DOHH2 (cell line): ENCODE results near the gene KICS2.

Source experiments
- H3F3A ChIP-seq: fragments of 200-600 bp; sonication (generic), shearing (Covaris generic); 2 replicates; pipeline ENCODE4 v1.6.0; 2016; ENCODE audit warnings: antibody characterized with exemption, mild to moderate bottlenecking; ENCODE audit not compliant: control insufficient read depth, insufficient read depth
- H3K27ac ChIP-seq: fragments of 200-600 bp; sonication (generic); 2 replicates; pipeline ENCODE4 v1.5.1; 2014; ENCODE audit warnings: low read depth, mild to moderate bottlenecking, low read length, moderate library complexity
- H3K27me3 ChIP-seq: fragments of 200-600 bp; sonication (generic); 2 replicates; pipeline ENCODE4 v1.6.1; 2014; ENCODE audit warnings: mild to moderate bottlenecking, low read length, mixed read lengths; ENCODE audit not compliant: control insufficient read depth
- H3K36me3 ChIP-seq: fragments of 200-600 bp; sonication (generic); 2 replicates; pipeline ENCODE4 v1.6.1; 2014; ENCODE audit warnings: mild to moderate bottlenecking, low read length, moderate library complexity, mixed read lengths; ENCODE audit not compliant: control insufficient read depth
- H3K4me1 ChIP-seq: fragments of 200-600 bp; sonication (generic); 2 replicates; pipeline ENCODE4 v1.6.1; 2014; ENCODE audit warnings: mild to moderate bottlenecking, low read length, mixed read lengths; ENCODE audit not compliant: control insufficient read depth
- H3K4me2 ChIP-seq: fragments of 200-600 bp; sonication (generic); 2 replicates; pipeline ENCODE4 v1.6.0; 2014; ENCODE audit warnings: mild to moderate bottlenecking, low read length, moderate library complexity
- H3K4me3 ChIP-seq: fragments of 200-600 bp; sonication (generic); 2 replicates; pipeline ENCODE4 v1.5.1; 2014; ENCODE audit warnings: mild to moderate bottlenecking, low read length, mixed read lengths
- H3K79me2 ChIP-seq: fragments of 200-600 bp; sonication (generic); 2 replicates; pipeline ENCODE4 v1.6.1; 2014; ENCODE audit warnings: mild to moderate bottlenecking, low read length, mixed read lengths; ENCODE audit not compliant: control insufficient read depth
- H3K9me2 ChIP-seq: fragments of 200-600 bp; sonication (generic); replicated peaks from 2 replicates; pipeline ENCODE4 v1.6.1; 2014; ENCODE audit warnings: mild to moderate bottlenecking, low read length, mixed read lengths; ENCODE audit not compliant: control insufficient read depth
- H3K9me3 ChIP-seq: fragments of 200-600 bp; sonication (generic); 2 replicates; pipeline ENCODE4 v1.6.1; 2014; ENCODE audit warnings: antibody characterized with exemption, low read length, mixed read lengths; ENCODE audit not compliant: control insufficient read depth, insufficient read depth
- H4K20me1 ChIP-seq: fragments of 200-600 bp; sonication (generic); 2 replicates; pipeline ENCODE4 v1.6.0; 2014; ENCODE audit warnings: low read depth, mild to moderate bottlenecking, antibody characterized with exemption, low read length, moderate library complexity; ENCODE audit not compliant: control insufficient read depth, insufficient read depth
- EZH2phosphoT487 ChIP-seq: fragments of 200-600 bp; sonication (generic); IDR thresholded peaks from 2 replicates; pipeline ENCODE4 v1.6.1; 2017; ENCODE audit warnings: borderline replicate concordance, mild to moderate bottlenecking, antibody characterized with exemption, low read length, moderate library complexity, mixed read lengths
- TF ChIP-seq, protein P1 (sequence below): fragments of 200-600 bp; sonication (generic); IDR thresholded peaks from one replicate; pipeline ENCODE4 v1.5.1; 2014; ENCODE audit warnings: antibody characterized with exemption, mild to moderate bottlenecking, low read depth, low read length; ENCODE audit not compliant: poor library complexity, severe bottlenecking

The KICS2 gene

DNA sequence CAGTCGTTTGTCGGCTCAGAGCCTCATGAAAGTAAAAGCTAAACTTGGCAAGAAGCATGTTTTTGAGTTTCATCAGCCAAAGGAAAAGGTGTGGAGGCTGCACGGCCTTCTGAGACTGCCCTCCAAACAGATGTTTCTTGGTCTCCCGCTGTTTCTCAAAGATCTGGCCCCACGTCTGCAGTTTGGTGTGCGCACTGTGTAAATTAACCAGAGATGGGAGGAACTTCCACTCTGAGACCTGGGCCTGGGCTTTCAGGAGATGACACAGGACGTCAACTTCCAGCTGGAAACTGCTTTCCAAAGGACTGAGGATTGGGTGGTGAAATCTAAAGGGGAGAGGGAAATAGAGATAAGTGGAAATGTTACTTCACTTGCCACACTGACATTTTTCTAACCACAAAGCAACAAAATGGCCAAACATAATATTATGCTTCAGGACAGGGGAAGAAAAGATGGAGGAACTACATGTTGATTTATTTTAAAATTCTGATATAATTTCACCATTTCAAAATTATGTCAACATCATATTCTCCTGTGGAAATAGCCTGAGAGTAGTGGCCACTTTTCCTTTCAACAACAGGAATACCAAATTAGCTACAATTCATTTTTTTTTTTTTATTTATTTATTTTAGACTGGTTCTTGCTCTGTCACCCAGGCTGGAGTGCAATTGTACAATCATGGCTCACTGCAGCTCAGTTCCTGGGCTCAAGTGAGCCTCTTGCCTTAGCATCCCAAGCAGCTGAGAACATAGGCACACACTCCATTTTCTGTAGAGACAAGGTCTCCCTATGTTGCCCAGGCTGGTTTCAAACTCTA is 27.6 kb downstream of the KICS2 start:
- Histone ChIP-seq H3K9me3 (no peaks in the 10 kb centered on the region), H3K27ac (no peak overlapping the region), H3K79me2 (no peaks in the 10 kb centered on the region), H4K20me1 (no peaks in the 10 kb centered on the region), H3K9me2 (no peaks in the 10 kb centered on the region), H3K4me1 (no peaks in the 10 kb centered on the region), H3F3A (no peaks in the 10 kb centered on the region), H3K27me3 (no peaks in the 10 kb centered on the region), H3K4me2 (no peak overlapping the region), H3K4me3 (no peak overlapping the region), H3K36me3 (peaks cover 32% of the 10 kb centered on the region)
- no peak for TF ChIP-seq EZH2phosphoT487
- TF ChIP-seq, protein P1, sequence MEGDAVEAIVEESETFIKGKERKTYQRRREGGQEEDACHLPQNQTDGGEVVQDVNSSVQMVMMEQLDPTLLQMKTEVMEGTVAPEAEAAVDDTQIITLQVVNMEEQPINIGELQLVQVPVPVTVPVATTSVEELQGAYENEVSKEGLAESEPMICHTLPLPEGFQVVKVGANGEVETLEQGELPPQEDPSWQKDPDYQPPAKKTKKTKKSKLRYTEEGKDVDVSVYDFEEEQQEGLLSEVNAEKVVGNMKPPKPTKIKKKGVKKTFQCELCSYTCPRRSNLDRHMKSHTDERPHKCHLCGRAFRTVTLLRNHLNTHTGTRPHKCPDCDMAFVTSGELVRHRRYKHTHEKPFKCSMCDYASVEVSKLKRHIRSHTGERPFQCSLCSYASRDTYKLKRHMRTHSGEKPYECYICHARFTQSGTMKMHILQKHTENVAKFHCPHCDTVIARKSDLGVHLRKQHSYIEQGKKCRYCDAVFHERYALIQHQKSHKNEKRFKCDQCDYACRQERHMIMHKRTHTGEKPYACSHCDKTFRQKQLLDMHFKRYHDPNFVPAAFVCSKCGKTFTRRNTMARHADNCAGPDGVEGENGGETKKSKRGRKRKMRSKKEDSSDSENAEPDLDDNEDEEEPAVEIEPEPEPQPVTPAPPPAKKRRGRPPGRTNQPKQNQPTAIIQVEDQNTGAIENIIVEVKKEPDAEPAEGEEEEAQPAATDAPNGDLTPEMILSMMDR: no peak

DNA sequence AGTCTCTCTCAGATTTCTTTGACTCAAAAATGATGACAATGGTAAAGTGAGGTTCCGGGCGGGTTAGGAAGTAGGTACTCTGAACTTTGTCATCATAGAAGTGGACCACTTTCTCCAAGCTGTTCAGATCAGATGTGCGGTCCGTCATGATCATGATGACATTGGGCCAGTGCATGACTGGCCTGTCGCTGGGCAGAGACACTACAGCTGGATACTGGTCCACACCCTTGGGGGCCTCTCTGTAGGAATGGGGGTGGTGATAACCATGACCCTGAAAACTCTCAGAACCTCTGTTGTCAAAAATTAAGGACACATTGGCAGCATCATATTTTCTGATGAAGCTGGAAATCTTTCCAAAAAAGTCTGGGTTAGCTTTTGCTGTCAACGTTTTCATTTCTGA is 28.2 kb downstream of the KICS2 start:
- Histone ChIP-seq H4K20me1 (no peaks in the 10 kb centered on the region), H3K9me2 (no peaks in the 10 kb centered on the region), H3K4me2 (no peak overlapping the region), H3K36me3 (peaks cover 32% of the 10 kb centered on the region), H3K9me3 (no peaks in the 10 kb centered on the region), H3F3A (no peaks in the 10 kb centered on the region), H3K27me3 (no peaks in the 10 kb centered on the region), H3K27ac (no peak overlapping the region), H3K4me3 (no peak overlapping the region), H3K79me2 (no peaks in the 10 kb centered on the region), H3K4me1 (no peaks in the 10 kb centered on the region)
- no peak for TF ChIP-seq EZH2phosphoT487
- TF ChIP-seq, protein P1: no peak

DNA sequence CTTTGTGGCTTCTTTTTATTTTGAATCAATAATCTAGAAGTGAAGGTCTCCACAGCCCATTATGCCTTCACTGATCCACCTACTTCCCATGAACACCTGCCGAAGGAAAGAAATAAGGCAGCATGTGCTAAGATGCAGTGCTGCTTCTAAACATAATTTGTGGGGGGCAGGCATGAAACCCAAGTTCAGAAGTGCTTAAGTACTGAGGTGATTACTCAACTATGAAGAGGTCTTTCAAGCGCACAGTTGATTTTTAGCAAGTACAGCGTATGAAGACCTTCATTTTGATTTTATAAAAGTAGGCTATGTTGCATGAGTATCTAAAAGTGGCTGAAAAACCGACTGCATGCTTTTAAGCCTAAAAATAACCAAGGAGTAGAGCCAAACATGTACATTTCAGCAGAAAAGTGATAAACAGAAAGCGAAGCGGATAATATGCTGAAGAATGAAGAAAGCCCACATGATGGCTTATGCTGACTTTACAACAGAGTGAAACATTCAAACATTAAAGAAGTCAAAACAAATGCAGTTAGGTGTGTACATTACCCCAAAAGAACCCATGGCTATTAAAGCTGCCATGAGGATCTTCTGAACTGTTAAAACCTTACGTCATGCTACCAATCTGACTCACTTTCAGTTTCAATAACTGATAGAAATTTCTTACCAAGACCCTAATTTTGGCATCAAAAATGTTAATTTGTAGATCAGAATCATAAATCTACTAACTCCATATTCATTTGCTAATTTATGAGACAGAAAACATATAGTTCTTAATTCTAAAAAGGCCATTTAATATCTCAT is 29.3 kb downstream of the KICS2 start:
- H3K9me3 ChIP-seq: no peaks in the 10 kb centered on the region
- no peak overlapping the region for H3K4me3 ChIP-seq

More for the DNA sequence above, 29.3 kb downstream of the KICS2 start:
- Histone ChIP-seq H3K4me2 (no peak overlapping the region), H4K20me1 (no peaks in the 10 kb centered on the region), H3F3A (no peaks in the 10 kb centered on the region), H3K27me3 (no peaks in the 10 kb centered on the region), H3K9me2 (no peaks in the 10 kb centered on the region), H3K79me2 (no peaks in the 10 kb centered on the region), H3K36me3 (peaks cover 32% of the 10 kb centered on the region), H3K27ac (no peak overlapping the region), H3K4me1 (no peaks in the 10 kb centered on the region)
- TF ChIP-seq, protein P1: no peak
- TF ChIP-seq EZH2phosphoT487: no peak
